NCI-H2029 (cell line): ENCODE measurements around the gene AP5M1.
"Not testable (repeated sequence)": the region's sequence is repeated elsewhere in the genome, so short reads cannot be mapped to it uniquely, and the experiment has no call there.

Source experiments
- DNase-seq: peaks from one replicate; lab custom pipeline; 2025; lab: John Stamatoyannopoulos, UW

AP5M1 gene, protein sequence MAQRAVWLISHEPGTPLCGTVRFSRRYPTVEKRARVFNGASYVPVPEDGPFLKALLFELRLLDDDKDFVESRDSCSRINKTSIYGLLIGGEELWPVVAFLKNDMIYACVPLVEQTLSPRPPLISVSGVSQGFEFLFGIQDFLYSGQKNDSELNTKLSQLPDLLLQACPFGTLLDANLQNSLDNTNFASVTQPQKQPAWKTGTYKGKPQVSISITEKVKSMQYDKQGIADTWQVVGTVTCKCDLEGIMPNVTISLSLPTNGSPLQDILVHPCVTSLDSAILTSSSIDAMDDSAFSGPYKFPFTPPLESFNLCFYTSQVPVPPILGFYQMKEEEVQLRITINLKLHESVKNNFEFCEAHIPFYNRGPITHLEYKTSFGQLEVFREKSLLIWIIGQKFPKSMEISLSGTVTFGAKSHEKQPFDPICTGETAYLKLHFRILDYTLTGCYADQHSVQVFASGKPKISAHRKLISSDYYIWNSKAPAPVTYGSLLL

DNA sequence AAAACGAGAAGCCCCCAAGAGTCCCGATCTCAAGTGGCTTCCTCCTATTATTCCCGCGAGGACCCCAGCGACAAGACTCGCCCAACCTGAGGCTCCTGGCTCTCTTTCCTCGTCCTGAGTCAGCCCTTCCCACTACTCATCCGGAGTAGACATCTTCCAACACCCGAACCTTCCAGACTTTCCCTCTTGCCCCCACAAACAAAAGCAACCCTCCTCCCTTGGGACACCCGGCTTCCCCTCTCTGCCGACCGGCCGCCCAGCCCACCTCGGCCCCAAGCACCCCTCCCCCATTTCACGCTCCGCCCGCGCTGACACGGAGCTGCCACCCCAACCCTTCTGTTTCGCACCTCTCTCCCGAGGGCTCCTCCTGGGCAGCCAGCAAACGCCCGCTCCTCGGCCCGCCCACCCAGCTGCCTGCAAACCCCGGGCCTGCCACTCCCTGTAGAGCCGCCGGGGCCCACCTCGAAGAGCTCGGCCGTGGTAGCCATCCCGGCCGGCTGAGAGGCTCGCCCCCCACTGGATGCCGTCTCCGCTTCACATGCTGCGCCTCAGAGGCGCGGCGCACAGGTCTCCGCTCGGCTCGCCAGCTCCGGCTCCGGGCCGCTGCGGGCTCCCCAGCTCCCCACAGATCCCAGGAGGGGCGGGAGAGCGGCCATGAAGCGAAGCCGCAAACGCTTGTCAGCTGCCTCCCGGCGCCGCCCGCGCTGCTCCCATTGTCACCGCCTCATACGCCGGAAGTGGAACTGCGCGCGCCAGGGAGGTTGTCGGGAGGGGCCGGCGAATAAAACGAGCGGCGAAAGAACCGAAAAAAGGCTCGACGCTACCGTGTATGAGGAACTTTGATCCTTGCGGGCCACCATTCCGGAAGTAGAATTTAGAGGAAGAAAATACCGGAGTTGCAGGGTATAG is at the start of gene AP5M1, which contains the start of gene EXOC5:
AP5M1 (plus strand) TSS at position 811 of the 909 bp plus-strand sequence. CDS start 344 bp downstream, outside the sequence.
EXOC5 (minus strand) TSS at position 745 of the 909 bp plus-strand sequence; CDS start at position 488, 257 bp downstream.
- peak; percentile 98 for DNase-seq

DNA sequence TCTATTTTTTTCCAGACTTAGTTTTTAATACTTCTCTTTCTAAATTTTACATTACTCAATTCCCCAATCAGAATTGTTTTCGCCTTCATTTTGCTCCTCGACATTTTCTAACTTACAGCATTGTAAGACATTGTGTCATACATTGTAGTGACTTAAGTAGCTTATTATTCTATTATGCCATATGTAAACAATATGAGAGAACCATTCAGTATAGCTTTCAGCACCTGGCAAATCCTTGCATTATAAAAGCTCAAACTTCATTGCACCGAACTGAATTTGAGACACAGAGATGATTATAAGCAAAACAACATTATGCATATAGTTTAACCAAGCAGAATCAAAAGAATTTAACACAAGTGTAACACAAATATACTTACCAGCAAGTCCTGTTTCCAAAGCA is 46.8 kb upstream of the AP5M1 start:
- DNase-seq: no peak

DNA sequence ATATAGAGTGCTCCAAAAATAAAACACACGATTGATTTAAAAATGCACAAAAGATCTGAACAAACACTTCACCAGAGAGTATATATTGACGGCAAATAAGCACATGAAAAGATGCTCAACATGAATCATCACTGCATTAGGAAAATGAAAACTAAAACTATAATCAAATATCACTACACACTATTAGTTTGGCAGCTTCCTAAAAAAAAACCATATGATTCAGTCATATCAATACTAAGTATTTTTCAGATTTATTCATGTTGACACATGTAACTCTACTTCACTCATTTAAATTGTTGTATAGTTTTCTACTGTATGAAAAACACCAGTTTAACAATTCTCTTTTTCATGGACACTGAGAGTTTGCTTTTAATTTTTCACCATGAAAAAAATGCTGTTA is 41.7 kb upstream of the AP5M1 start:
- DNase-seq: no peak

DNA sequence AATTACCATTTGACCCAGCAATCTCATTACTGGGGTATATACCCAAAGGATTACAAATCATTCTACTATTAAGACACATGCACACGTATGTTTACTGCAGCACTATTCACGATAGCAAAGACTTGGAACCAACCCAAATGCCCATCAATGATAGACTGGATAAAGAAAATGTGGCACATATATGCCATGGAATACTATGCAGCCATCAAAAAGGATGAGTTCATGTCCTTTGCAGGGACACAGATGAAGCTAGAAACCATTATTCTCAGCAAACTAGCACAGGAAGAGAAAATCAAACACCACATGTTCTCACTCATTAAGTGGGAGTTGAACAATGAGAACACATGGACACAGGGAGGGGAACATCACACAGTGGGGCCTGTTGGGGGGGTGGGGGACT is 40.5 kb upstream of the AP5M1 start:
- not testable (repeated sequence) for DNase-seq

DNA sequence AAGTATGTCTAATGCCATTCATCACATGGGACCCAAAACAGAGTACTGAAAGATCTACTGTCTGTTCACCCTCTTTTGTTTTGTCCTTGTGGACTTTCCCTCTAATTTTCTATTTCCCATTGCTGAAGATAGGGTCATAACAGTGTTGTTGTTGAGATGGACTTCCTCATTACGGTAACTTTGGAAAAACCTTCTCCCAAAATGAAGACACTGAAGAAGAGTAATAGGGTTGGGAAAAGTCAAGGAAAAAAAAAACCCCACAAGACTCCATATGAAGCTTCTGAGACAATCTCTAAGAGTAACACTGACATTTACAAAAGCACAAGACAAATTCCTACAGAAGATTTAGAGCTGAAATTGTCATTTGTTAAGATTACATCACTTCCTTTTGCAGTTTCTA is 36.8 kb upstream of the AP5M1 start:
- DNase-seq: no peak

DNA sequence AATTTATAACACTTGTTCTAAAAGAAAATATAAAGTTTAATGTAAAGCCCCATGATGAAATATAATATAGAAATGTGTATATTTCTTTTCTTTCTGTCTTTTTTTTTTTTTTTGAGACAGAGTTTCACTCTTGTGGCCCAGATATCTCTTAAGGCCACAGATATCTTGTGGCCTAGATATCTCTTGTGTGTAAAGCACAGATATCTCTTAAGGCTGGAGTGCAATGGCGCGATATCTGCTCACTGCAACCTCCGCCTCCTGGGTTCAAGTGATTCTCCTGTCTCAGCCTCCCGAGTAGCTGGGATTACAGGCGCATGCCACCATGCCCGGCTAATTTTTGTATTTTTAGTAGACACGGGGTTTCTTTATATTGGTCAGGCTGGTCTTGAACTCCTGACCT is 28.7 kb upstream of the AP5M1 start:
- DNase-seq: not testable (repeated sequence)

DNA sequence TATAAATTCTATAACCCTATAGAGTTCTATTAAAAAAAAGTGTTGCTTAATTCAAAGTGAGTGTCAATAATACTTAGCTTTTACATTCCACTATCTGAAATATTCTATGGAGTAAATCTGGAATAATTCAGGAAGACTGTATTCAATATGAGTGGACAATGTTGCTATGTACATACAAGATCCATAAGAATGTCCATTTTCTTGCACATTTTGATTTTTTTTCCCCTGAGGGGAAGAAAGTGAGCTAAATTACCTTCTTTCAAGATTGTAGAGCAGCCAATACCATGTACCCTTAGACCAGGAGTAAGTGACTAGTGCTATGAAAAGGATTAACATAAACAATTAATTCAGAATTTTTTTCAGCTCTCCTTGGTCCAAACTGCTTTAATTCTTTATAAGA is 25.5 kb upstream of the AP5M1 start:
- no peak for DNase-seq

DNA sequence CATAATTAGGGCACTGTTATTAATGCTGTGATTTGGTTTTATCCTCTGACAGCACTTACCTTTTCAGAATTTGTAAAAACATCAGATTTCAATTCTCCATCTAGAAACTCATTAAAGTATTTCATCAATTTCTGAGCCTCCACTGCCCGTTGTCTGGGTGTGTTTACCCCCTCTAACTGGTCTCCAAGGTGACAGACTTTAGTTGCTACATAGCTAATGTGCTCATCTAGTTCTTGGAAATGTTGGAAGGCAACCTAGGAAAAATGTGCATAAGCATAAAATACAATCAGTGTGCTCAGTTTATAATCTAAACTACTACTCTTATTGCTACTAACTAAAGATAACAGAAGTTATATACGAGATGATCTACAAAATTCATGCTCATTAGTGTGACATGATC is 24.7 kb upstream of the AP5M1 start:
- no peak for DNase-seq

DNA sequence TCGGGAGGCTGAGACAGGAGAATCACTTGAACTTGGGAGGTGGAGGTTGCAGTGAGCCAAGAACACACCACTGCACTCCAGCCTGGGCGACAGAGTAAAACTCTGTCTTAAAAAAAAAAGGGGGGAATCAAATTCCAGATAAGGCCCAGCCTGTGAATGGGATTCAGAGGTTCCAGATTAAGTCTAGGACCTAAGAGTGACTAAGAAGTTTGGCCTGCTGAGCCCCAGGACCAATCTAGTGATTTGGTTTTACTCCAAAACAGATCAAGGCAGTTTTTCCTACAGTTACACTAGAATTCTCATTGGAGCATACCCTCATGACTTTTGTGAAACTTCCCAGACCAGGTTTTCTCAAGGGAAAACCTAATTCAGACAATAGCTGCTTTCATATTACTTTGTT is 22.8 kb upstream of the AP5M1 start:
- DNase-seq: no peak

DNA sequence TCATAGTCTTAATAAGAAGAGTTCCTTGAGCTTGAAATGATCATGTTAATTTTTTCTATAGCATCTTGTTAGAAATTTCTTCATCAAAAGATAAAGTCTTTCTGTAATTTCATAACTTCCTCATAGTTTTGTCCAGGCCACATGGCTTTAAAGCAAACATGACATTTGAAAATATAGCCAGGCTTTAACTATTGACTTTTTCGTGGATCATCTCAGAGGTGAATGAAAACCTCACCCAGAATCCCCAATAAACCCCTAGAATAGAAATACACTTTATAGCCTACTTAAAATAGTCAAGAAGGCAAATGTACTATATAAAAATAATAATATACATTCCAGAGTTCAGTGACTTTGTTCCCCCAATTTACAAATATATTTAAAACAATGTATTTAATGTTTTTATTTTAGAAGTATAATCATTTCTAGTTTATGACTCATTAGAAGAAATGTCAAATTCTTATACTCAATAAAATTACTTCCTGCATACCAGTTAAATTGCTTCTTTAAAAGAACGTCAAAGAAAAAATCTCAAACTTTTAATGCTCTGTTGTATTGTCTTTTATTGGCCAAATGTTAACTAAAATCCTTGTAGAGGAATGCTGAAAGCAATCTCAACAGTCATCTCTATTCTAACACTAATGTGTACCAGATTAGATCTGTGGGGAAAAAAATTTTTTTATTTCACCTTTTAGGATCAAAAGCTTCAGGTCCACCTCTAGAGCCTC is 21.7 kb upstream of the AP5M1 start:
- no peak for DNase-seq

DNA sequence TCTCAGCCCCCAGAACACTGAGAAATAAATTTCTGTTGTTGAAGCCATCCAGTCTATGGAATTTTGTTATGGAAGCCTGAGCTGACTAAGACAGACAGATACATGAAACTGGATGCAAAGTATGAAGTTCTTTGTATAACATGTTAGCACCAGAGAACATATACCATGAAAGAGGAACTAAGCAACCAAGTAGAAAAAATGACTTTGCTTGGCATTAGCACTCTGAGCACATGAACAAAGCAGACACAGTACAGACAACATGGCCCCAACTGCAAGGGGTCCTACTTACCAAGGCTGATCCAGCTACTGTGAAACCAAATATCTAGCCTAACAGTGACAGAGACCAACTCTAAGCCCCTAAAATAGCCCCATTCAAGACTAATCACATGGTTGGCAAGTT is 13.9 kb upstream of the AP5M1 start:
- no peak for DNase-seq

DNA sequence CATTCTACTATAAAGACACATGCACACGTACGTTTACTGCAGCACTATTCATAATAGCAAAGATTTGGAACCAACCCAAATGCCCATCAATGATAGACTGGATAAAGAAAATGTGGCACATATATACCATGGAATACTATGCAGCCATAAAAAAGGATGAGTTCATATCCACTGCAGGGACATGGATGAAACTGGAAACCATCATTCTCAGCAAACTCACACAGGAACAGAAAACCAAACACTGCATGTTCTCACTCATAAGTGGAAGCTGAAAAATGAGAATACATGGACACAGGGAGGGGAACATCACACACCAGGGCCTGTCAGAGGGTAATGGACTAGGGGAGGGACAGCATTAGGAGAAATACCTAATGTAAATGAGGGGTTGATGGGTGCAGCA is 10.6 kb upstream of the AP5M1 start:
- not testable (repeated sequence) for DNase-seq

DNA sequence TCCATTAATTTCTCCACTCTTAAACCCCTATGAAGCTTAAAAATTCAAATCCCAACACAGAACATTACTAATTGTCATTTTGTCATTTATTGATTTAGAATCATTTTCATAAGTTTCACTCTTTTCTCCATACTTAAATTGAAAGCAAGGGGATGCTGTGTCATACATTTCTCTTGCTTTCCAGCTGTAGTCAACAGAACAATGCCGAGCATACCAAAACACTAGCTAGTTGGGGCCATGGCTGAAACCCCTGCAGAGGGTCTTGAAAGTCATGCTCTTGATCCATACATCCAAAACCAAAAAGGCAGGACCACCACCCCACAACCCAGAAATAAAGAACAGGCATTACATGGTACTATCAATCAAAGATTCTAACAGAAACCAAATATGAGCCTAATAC is 9.1 kb upstream of the AP5M1 start:
- no peak for DNase-seq

DNA sequence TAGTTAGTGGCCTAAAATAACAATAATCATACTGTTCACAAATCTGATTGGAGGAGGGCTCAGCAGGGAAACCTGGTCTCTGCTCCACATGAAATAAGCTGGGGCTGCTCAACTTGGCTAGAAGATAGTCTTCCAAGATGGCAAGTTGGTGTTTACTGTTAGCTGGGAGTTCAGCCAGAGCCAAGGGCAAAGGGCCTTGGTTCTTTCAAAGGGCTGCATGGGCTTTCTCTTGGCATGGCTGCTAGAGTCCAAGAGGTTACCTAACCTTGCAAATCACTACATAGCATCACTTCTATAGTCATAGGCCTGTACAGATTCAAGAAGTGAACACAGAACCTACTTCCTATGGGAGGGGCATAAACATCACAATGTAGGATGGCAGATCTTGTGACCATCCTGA is 7.2 kb upstream of the AP5M1 start:
- DNase-seq: no peak

DNA sequence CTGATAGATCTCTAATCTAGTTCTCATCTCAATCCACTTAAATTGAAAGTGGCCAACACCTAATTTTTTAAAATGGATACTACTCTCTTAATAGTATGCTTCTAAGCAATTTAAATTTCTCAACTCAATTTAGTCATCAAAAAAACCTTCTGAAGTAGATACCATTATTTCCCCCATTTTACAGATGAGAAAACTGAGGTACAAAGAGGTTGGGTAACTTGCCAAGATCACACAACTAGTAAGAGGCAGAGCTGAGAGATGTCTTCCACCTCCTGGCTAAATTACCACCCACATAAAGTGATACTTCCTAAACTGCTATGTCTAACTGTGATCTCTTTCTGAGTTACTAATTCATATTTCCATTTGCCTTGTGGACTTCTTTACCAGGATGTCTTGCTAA is 6.7 kb upstream of the AP5M1 start:
- no peak for DNase-seq

DNA sequence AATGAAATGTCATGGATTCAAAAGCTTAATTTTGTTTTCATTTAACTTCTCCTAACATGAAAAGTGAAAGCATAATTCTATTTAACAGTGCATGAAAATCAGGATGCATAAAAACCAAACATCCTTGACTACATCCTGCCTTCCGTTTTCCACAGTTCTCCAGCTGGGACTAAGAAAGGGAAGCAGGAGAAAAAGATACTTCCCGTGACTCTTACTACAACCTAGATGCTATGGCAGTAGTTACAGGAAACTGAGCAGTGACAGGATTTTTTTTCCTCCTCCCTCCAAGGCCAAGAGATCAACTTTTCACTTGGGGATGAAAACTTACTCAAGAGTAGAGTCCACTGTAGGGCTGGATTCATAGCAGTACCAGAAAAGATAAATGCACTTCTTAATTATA is 2.7 kb upstream of the AP5M1 start:
- no peak for DNase-seq

DNA sequence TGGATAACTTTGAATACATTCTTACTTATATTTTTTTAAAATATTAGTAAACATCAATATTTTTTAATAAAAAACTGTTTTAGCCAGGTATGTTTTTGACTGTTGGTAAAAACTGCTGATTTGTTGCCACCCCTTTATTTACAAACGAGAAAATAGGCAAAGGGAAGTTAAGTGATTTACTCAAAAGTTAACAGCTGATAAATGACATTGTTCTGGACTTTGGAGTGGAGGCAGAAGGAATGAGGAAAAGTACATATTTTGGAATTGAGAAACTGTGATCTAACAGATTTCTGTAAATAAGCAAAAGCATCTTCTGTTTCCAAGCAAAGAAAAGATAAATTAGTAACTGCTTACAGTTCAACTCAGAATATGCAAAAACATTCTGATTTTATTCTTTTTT is 4.5 kb downstream of the AP5M1 start:
- no peak for DNase-seq

DNA sequence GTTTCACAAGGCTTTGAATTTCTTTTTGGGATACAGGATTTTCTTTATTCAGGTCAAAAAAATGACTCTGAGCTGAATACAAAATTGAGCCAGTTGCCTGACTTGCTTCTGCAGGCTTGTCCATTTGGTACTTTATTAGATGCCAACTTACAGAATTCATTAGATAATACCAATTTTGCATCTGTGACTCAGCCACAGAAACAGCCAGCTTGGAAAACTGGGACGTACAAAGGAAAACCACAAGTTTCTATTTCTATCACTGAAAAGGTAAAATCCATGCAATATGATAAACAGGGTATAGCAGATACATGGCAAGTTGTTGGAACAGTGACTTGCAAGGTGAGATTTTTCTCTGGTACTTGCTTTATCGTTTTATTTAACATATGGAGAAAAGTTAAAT is 5.8 kb downstream of the AP5M1 start:
- DNase-seq: no peak

DNA sequence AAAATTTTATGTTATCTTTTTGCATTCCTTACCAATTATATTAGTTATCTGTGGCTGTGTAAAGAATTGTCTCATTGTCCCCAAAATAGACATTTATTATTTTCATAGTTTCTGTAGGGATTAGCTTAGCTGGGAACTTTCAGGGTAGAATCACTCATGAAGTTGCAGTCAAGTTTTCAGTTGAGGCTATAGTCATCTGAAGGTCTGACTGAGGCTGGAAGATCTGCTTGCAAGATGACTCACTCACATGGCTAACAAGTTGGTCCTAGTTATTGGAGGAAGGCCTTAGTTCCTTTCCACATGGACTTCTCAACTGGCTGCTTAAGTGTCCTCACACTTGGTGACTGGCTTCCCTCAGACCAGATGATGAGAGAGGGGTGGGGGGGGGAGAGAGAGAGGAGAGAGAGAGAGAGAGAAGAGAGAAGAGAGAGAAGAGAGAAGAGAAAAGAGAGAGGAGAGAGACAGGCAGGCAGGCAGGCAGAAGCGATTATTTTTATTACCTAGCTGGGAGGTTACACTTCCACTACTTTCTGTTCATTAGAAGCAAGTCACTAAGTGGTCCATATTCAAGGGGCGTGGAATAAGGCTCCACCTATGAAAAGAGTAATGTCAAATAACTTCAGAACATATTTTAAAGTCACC is 6.4 kb downstream of the AP5M1 start:
- no peak for DNase-seq

DNA sequence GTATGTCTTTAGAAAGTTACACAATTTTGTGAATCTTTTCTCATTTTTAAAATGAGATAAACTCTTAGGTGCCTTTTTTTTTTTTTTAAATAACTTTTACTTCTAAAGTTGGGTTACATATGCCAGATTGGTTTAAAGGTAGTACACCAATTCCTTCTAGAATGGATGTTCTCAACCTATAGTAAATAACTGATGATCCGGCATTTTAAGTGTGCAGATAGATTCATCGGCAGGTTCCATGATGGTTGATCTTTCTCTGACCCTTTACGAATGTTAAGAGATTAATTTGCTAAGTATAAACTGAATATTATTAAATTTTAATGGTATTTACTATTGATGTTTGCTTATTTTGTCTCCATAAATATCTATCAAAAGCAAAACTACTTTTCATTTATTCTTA is 8.3 kb downstream of the AP5M1 start:
- DNase-seq: no peak

DNA sequence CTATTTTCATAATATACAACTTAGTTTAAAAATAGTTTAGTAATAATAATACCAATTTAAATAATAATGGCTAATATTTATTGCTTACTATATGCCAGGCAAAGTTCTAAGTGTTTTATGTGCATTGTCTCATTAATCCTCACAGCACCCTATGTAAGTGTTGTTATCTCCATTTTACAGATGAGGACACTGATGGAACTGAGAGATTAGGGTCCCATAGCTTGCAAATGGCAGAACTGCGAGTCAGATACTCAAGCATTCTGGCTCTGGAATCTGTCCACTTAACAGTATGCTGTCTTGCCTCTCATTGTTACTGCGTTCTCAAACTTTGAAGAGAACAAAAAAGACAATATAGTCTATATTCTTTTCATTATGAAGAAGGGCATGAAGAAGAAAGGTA is 19.0 kb downstream of the AP5M1 start:
- no peak for DNase-seq

DNA sequence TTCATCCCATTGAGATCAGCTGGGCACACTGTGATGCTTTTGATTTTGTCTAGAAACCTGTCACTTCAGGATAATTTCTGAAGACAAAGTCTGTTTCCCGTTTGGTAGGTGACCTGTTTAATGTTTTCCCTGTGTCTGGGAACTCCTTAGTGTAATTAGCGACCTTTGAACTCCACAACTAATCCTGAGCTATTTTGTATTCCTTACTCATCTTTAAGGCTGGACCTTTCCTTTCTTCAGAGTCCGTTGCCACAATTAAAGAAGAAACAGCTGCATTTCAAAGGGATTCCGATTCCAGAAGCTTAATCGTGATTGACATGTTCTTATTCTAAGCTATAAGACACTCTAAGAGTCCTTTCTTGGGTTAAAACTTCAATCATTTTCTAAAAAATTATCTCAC is 22.0 kb downstream of the AP5M1 start:
- no peak for DNase-seq
